Lung (tissue), 12 donors: ENCODE data around the gene PROS1. TPM values are rescaled to one million over a fixed set of nuclear protein-coding genes. Genes with fewer than 3 reads are reported as not detected.

Experiments
- ATAC-seq: fragments of 200-7000 bp; cut with Tn5 transposase; one replicate; pipeline ENCODE4 v1.9.1; 2020; ENCODE audit warnings: moderate number of reproducible peaks; ENCODE audit not compliant: insufficient read depth, low FRiP score
- DNase-seq, 3 donors: peaks; one replicate each; pipeline ENCODE4 v3.0.0-alpha.2; 2013 to 2017
- H3K27ac ChIP-seq, 2 donors: one replicate each; pipeline ENCODE4 v1.5.1; 2013; ENCODE audit warnings: mild to moderate bottlenecking in 2 of 2, moderate library complexity in 2 of 2, control low read depth in 1 of 2, inconsistent platforms in 1 of 2, low read depth in 1 of 2, low read length in 1 of 2
- H3K27me3 ChIP-seq, 3 donors: one replicate each; pipeline ENCODE4 v1.5.1; 2013; ENCODE audit warnings: low read length in 2 of 3; ENCODE audit not compliant: control insufficient read depth in 3 of 3, insufficient read depth in 3 of 3
- H3K36me3 ChIP-seq, 4 donors: one replicate each; pipeline ENCODE4 v1.5.1; 2013; ENCODE audit warnings: low read length in 4 of 4, mild to moderate bottlenecking in 1 of 4, moderate library complexity in 1 of 4; ENCODE audit not compliant: control insufficient read depth in 4 of 4, insufficient read depth in 4 of 4
- H3K4me1 ChIP-seq, 5 donors: one replicate each; pipeline ENCODE4 v1.5.1; 2013; ENCODE audit warnings: low read length in 5 of 5, mild to moderate bottlenecking in 2 of 5, moderate library complexity in 1 of 5; ENCODE audit not compliant: control insufficient read depth in 5 of 5, insufficient read depth in 5 of 5
- H3K4me3 ChIP-seq: one replicate; pipeline ENCODE4 v1.5.1; 2013; ENCODE audit warnings: mild to moderate bottlenecking, control low read depth, moderate library complexity
- H3K9ac ChIP-seq, 2 donors: one replicate each; pipeline ENCODE4 v1.5.1; 2013; ENCODE audit warnings: low read length in 2 of 2, control low read depth in 1 of 2; ENCODE audit not compliant: insufficient read depth in 1 of 2
- H3K9me3 ChIP-seq, 4 donors: one replicate each; pipeline ENCODE4 v1.5.1; 2013; ENCODE audit warnings: low read length in 3 of 4, mild to moderate bottlenecking in 1 of 4, moderate library complexity in 1 of 4; ENCODE audit not compliant: control insufficient read depth in 4 of 4, insufficient read depth in 3 of 4
- WGBS, 2 donors: extraction: QIAGEN DNeasy Blood & Tissue Kit; methylation state at CpG; one replicate each; pipeline ENCODE4 v1.1.7; 2013; 5-methylcytosine and 5-hydroxymethylcytosine counted together
- polyA plus RNA-seq, 2 donors: library from polyadenylated mRNA; stranded (reverse); fragments of 200-250 nt; gene quantifications; one replicate each; pipeline ENCODE4 v1.2.1, GENCODE V29; 2013
- total RNA-seq, 2 donors: library from RNA; depleted of rRNA in 1 of 2; stranded (reverse); fragments of >200 nt in 1 of 2; gene quantifications; one replicate each; pipeline ENCODE4 v1.2.1, GENCODE V29; 2014 to 2021
- TF ChIP-seq, protein P1 (sequence below): IDR thresholded peaks from 2 replicates; pipeline ENCODE4 v1.5.1; 2012; ENCODE audit warnings: mild to moderate bottlenecking; ENCODE audit errors: control extremely low read depth, extremely low read depth
- donor health status: control.
- donor health status: control.
- donor health status: Bipolar disorder and iron deficiency.
- donor health status: healthy.
- donor health status: DM: yes; HTN: yes; CAD: no.

The PROS1 gene
- total and polyA plus RNA-seq, 4 donors: 16.2 to 70.3 (median 32.8) TPM

DNA sequence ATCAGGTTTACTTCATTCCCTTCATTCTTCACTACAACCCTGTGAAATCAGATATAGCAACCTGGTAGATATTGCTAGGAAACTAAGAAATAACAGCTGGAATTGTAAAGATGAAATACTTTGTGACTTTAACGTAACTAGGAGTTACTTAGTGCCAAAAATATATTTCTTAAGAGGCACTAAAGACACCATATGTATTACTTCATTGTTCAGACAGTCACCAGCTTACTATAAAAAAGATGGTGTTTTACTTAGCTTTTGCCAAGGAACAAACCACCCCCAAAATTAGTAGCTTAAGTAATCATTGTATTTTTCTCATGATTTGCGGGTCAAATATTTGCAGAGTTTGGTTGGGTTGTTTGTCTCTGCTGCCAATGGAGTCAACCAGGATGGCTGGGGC lies 62.5 kb downstream of the PROS1 start:
- ATAC-seq: no peak
- H3K4me3 ChIP-seq: no peak overlapping the region
- H3K36me3 ChIP-seq: peaks cover 0 to 2% (median 0%) of the 10 kb centered on the region in 4 donors
- peaks cover 0 to 4% (median 0%) of the 10 kb centered on the region in 4 donors for H3K9me3 ChIP-seq
- TF ChIP-seq, protein P1, sequence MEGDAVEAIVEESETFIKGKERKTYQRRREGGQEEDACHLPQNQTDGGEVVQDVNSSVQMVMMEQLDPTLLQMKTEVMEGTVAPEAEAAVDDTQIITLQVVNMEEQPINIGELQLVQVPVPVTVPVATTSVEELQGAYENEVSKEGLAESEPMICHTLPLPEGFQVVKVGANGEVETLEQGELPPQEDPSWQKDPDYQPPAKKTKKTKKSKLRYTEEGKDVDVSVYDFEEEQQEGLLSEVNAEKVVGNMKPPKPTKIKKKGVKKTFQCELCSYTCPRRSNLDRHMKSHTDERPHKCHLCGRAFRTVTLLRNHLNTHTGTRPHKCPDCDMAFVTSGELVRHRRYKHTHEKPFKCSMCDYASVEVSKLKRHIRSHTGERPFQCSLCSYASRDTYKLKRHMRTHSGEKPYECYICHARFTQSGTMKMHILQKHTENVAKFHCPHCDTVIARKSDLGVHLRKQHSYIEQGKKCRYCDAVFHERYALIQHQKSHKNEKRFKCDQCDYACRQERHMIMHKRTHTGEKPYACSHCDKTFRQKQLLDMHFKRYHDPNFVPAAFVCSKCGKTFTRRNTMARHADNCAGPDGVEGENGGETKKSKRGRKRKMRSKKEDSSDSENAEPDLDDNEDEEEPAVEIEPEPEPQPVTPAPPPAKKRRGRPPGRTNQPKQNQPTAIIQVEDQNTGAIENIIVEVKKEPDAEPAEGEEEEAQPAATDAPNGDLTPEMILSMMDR: no peak
- no peak overlapping the region for H3K27ac ChIP-seq
- peaks cover 0 to 16% (median 2%) of the 10 kb centered on the region in 5 donors for H3K4me1 ChIP-seq
- peak in 2 of 3 donors; percentile 76 for DNase-seq
- no peaks in the 10 kb centered on the region for H3K27me3 ChIP-seq
- WGBS, 2 donors: 80 to 82% methylated on average over 2 of the region's 2 CpGs
- no peak overlapping the region for H3K9ac ChIP-seq

DNA sequence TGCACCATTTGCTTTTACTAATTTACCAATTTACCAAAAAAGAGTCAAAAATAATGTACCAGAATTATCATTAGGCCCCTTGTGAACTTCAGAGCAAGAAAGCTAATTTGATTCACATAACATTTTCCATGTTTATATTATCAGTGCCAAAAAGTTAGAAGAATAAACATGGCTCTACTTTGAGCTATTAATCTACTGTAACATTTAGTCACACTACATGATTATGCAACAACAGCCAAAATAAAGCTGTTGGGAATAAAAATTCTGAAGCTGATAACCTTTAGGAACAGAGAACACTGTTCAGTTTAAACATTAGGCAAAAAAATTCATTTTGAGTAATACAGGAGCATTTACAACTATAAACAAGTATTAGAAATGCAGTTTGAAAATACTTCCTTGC lies 63.6 kb downstream of the PROS1 start:
- H3K9ac ChIP-seq: no peak overlapping the region
- H3K27ac ChIP-seq: no peak overlapping the region
- no peaks in the 10 kb centered on the region for H3K27me3 ChIP-seq
- no peak overlapping the region for H3K4me3 ChIP-seq
- TF ChIP-seq, protein P1: no peak
- peaks cover 0 to 4% (median 0%) of the 10 kb centered on the region in 4 donors for H3K9me3 ChIP-seq
- ATAC-seq (no peak), DNase-seq (peak in 2 of 3 donors; percentile 87 to 90)
- peaks cover 0 to 16% (median 2%) of the 10 kb centered on the region in 5 donors for H3K4me1 ChIP-seq
- peaks cover 0 to 2% (median 0%) of the 10 kb centered on the region in 4 donors for H3K36me3 ChIP-seq

DNA sequence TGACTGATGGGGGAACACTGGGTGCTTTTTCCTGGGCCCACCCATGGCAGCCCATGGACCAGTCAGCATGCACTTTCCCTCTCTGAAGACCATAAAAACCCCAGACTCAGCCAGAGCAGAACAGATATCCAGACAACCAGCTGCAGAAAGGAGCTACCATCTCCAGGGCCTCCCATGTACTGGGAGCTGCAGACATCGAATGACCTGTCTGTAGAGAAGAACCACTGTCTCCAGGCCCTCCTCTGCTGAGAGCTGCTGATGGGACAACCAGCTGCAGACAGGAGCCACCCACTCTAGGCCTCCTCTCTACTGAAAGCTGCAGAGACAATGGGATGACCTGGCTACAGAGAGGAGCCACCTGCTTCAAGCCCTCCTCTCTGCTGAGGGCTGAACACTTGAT lies 66.6 kb downstream of the PROS1 start:
- H3K36me3 ChIP-seq: peaks cover 0 to 2% (median 0%) of the 10 kb centered on the region in 4 donors
- no peak overlapping the region for H3K9ac ChIP-seq
- no peak overlapping the region for H3K27ac ChIP-seq
- TF ChIP-seq, protein P1: no peak
- DNase-seq (no peak), ATAC-seq (no peak)
- H3K27me3 ChIP-seq: no peaks in the 10 kb centered on the region
- H3K4me1 ChIP-seq: peaks cover 0 to 16% (median 2%) of the 10 kb centered on the region in 5 donors
- no peak overlapping the region for H3K4me3 ChIP-seq
- 89 to 95% methylated on average over 1 of the region's 1 CpG for WGBS, 2 donors
- peaks cover 0 to 4% (median 0%) of the 10 kb centered on the region in 4 donors for H3K9me3 ChIP-seq

DNA sequence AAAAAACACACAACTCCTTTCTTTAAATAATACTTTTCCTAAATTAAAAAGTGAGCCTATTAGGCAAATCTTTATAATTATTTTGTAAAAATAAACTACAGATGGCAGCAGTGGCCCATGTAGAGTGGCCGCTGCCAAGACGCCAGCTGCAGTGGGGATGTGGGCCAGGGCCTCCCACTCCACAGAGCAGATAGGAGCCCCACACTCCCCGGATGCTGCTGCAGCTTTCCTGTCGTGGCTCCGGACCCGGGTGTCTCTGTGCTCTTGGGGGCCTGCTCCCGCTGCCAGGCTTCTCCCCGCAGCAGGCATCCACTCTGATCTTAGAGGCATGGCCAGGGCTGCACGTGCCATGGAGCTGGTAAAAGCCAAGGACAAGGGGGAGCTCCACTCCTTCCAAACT lies 67.5 kb downstream of the PROS1 start:
- Histone ChIP-seq H3K4me1 (peaks cover 0 to 16% (median 2%) of the 10 kb centered on the region in 5 donors), H3K4me3 (no peak overlapping the region), H3K27ac (no peak overlapping the region), H3K27me3 (no peaks in the 10 kb centered on the region), H3K9me3 (peaks cover 0 to 4% (median 0%) of the 10 kb centered on the region in 4 donors), H3K36me3 (peaks cover 0 to 2% (median 0%) of the 10 kb centered on the region in 4 donors), H3K9ac (no peak overlapping the region)
- ATAC-seq (no peak), DNase-seq (peak; percentile 45 to 64 (median 55))
- TF ChIP-seq, protein P1: peak; percentile 0
- 80 to 89% methylated on average over 9 of the region's 9 CpGs for WGBS, 2 donors
